ENCODE results near the gene RPS28. TPM values are rescaled to one million over a fixed set of nuclear protein-coding genes. Genes with fewer than 3 reads are reported as not detected.
"Not testable (repeated sequence)": the region's sequence is repeated elsewhere in the genome, so short reads cannot be mapped to it uniquely, and the experiment has no call there.

Gene RPS28
- total RNA-seq, 1 donor from 2014 or later: 424 TPM

GRCh38 chr19:8320564-8321066 lies 681 bp upstream of the RPS28 start:
- no peak for DNase-seq (ENCODE audit: low spot score)

- no peak for DNase-seq (ENCODE audit: low spot score)
These were observed 816 bp downstream of the RPS28 start for GRCh38 chr19:8321986-8322637.

- DNase-seq (ENCODE audit: low spot score): no peak
These were observed 1.3 kb downstream of the RPS28 start for GRCh38 chr19:8322638-8322997.

DNA sequence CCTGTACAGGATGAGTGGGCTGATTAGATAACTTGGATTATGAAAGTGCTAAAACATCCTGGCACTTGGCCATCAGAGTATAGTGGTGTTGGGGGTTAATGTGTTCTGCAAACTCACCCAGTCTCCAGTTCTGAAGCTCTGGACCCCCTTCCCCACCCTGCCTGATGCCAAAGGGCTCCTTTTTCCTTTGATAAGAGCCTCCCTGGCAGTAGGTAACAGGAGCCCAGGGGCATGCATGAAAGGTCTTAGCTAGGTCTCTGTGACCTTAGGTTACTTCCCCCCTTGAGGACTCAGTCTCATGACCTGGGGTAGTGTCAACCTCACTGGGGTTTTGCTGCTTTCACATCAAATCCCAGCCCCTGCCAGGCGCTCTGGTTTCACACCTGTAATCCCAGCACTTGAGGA lies 2.5 kb downstream of the RPS28 start:
- no peak for DNase-seq (ENCODE audit: low spot score)

DNA sequence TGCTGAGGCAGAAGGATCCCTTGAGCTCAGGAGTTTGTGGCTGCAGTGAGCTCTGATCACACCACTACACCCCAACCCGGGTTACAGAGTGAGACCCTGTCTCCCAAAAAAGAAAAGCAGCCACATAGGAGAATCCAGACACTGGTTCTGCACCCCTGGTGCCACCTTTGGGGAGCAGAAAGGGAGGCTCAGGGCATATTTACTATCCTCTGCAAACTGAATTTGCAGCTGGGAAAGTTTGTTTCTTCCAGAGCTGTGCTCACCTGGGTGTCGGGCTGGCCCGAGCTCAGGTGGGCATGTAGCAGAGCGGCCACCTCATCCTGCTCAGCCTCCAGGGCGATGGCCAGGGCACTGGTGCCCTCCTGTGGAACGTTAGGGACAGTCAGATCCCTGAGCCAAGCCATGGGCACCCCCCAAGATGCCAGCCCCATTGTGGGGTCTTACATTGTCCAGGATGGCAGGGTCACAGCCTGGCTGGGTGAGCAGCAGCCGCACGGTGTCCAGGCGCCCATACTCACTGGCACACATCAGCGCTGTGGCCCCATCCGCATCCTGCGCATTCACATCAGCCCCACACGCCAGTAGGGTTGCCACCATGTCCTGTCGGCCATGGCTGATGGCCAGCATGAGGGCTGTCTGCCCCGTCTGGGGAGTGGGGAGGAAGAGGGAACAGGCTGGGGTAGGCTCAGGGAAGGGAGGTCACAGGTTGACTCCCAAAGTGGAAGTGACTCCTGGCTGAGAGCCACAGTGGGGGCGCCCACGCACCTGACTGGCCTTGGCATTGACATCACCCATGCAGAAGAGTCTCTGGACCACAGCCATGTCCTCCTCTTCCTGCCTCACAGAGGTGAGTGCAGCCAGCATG lies 3.1 kb downstream of the RPS28 start:
- no peak for DNase-seq (ENCODE audit: low spot score)

GRCh38 chr19:8325454-8325853 lies 4.2 kb downstream of the RPS28 start:
- DNase-seq (ENCODE audit: low spot score): no peak

GRCh38 chr19:8329996-8330395 lies 8.7 kb downstream of the RPS28 start:
- no peak for DNase-seq (ENCODE audit: low spot score)

DNA sequence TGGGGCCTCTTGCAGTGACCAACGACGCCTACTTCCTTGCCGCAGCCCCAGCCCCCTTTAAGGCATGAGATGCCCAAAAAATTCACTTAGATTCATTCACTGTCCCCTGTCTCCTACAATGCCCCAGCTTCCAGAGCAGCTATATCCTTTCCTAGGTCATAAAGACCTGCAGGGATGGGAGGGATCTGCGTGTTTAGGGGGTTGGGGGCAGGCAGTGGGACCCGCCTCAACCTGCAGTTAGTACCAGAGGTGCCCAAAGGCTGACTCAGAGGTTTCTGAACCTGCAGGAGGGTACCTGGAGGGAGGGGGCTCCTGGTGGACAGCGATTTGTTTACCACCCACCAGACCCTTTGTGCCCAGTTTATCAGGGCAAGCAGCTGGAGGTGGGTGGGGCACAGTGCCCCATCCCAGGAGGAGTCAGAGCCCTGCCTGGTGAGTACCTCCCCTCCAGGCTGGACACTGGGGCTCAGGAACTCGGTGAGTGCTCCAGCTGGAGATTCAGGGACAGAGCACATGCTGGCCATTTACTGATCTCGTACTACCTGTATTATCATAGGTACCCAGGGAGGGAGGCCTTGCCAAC lies 10.1 kb downstream of the RPS28 start:
- DNase-seq (ENCODE audit: low spot score): no peak

DNA sequence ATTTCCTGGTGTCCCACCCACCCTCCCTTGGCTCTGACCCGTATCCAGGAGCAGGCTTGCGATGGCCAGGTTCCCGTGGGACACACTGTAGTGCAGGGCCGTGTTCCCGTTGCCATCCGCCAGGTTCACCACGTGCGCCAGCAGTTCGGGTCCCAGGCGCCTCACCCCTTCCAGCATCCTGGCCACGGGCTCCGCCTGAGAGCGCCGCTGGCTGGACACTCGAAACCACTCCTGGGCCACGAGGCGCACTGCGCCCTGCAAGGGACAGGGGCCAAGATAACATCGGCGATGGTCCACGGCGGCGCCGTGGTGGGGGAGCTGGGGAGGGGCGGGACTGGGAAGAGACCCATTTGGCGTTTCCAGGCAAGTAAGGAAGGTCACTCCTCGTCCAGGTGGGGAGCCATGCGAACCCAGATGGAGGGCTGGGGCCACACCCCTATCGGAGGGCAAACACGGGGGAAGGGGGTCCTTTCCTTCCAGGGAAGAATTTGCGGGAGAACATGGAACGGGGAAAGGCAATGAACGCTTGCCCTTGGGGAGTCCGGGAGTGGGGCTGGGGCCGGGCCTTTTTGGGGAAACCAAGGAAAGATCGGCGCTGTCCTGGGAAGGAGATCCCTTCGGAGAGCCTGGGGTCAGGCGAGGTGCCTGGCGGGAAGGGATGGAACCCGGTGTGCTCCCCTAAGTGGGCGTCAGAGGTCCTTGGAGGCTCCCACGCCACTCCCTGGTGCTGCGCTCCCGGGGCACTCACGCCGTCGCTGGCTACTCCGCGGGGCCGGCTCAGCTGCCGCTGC lies 11.9 kb downstream of the RPS28 start:
- no peak for DNase-seq (ENCODE audit: low spot score)

- no peak for DNase-seq (ENCODE audit: low spot score)
These were observed 12.6 kb downstream of the RPS28 start for GRCh38 chr19:8333767-8334457.

DNA sequence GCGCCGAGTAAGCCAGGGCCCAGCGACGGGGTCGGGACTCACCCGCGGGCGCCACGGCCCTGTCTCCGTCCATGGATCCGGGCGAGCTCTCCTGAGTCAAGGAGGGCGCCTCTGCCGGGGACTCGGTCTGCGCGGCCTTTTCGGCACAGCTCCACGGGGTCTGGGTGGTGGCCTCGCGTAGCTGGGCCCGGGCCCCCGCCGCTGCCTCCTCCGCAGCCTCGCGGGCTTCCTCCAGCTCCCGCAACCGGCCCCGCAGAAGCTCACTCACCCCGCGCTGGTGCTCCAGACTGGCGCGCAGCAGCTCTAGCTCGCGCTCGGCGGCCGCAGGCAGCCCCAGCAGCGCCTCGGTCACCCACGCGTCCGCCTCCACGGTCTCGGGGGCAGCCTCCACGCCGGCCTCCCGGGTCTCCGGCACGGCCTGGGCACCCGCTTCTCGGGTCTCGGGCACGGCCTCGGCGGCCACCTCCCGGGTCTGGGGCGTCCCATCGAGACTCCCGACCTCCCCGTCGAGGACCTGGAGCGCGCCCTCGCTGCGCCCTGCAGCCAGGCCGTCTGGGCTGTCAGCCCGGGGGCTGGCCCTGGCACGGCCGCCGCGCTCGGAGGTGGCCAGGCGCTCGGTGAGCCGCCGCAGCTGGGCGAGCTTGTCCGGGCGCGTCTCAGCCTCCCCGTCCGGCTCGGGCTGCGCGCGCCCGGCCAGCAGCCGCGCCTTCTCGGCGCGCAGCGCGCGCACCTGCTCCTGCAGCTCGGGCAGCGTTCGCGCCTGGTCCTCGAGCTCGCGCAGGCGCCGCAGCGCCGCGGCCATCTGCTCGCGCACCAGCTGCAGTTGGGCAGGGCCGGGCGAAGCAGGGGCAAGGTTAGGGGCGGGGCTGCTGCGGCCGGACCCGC lies 13.4 kb downstream of the RPS28 start:
- DNase-seq (ENCODE audit: low spot score): peak; percentile 61

- DNase-seq (ENCODE audit: low spot score): no peak
These were observed 14.2 kb downstream of the RPS28 start for GRCh38 chr19:8335343-8336071.

- no peak for DNase-seq (ENCODE audit: low spot score)
These were observed 14.8 kb downstream of the RPS28 start for GRCh38 chr19:8336072-8336569.

DNA sequence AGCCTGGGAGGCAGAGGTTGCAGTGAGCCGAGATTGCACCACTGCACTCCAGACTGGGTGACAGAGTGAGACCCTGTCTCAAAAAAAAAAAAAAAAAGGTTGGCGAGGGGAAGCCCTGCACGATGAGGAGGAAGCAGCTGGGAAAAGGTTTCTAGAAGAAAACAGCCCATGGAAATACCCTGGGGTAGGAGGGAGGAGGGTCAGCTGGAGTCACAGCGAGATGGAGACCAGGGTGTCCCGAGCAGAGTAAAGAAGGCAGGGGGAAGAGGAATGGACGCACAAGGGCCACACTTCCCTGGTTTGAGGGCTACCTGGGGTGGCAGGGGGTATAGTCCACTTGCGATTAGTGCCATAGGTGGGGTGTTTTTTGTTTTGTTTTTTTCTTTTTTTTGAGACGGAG lies 15.4 kb downstream of the RPS28 start:
- DNase-seq (ENCODE audit: low spot score): no peak

GRCh38 chr19:8337728-8338127 lies 16.4 kb downstream of the RPS28 start:
- no peak for DNase-seq (ENCODE audit: low spot score)

DNA sequence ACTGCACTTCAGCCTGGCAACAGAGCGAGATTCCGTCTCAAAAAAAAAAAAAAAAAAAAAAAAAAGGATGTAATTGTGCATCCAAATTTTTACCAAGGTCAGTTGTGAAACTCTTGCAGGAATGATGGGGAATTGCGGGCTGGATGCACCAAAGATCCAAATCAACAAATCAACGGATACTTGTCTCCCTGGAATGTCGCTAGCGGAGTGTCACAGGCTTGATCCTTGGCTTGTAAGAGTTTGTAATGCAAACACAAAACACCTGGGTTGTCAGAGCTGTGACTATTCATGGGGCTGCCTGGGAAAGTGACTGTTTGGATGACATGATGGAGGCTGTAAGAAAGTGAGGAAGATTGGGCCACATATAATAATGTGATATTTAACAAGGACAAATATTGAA lies 17.5 kb downstream of the RPS28 start:
- no peak for DNase-seq (ENCODE audit: low spot score)

DNA sequence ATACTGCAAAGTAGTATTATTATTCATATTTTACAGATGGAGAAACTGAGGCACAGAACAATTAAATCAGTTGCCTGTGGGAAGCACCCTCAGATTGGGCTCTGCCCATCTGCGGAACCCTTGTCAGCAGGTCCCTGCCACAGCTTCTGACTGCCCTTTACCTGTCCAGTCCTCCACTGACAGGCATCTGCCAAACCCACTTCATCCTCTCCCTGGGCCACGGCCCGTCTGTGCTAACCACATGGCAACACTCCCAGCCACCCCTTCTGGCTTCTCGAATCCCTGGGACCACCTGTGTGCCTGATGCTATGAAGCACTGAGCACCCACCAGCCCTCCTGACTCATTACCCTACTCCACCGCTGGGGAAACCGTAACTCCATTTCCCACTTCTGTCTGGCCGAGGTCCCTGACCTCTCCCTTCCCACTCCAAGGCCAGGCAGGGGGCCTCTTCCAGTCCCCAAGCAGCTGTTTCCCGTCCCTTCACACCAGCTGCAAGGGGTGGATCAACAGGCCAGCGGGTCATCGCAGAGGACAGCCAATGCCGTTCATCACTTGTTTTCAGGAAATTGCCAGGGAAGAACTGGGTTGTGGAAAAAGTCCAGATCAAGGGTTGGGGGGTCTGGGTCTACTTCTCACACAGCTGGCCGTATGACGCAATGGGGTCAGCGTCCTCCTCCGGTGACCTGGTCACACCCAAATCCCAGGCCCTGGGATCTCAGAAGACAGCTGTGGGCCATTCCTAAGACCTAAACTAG lies 19.2 kb downstream of the RPS28 start:
- peak; percentile 30 for DNase-seq (ENCODE audit: low spot score)

- not testable (repeated sequence) for DNase-seq (ENCODE audit: low spot score)
These were observed 20.2 kb downstream of the RPS28 start for GRCh38 chr19:8341504-8341903.

GRCh38 chr19:8342316-8342683 lies 21.0 kb downstream of the RPS28 start:
- no peak for DNase-seq (ENCODE audit: low spot score)
